Hepatocyte (in vitro differentiated cells): ENCODE measurements around the gene FXR1.

Source experiments
- EZH2 ChIP-seq: fragments of 200-600 bp; sonication (generic); IDR thresholded peaks from 2 replicates; pipeline ENCODE4 v1.6.1; 2016; ENCODE audit warnings: antibody characterized with exemption, mild to moderate bottlenecking, borderline replicate concordance
- TF ChIP-seq, protein P1 (sequence below): fragments of 200-600 bp; sonication (generic); IDR thresholded peaks from 2 replicates; pipeline ENCODE4 v1.5.1; 2016; ENCODE audit warnings: antibody characterized with exemption, mild to moderate bottlenecking; ENCODE audit not compliant: poor library complexity

- TF ChIP-seq, protein P1, sequence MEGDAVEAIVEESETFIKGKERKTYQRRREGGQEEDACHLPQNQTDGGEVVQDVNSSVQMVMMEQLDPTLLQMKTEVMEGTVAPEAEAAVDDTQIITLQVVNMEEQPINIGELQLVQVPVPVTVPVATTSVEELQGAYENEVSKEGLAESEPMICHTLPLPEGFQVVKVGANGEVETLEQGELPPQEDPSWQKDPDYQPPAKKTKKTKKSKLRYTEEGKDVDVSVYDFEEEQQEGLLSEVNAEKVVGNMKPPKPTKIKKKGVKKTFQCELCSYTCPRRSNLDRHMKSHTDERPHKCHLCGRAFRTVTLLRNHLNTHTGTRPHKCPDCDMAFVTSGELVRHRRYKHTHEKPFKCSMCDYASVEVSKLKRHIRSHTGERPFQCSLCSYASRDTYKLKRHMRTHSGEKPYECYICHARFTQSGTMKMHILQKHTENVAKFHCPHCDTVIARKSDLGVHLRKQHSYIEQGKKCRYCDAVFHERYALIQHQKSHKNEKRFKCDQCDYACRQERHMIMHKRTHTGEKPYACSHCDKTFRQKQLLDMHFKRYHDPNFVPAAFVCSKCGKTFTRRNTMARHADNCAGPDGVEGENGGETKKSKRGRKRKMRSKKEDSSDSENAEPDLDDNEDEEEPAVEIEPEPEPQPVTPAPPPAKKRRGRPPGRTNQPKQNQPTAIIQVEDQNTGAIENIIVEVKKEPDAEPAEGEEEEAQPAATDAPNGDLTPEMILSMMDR, result no peak
- TF ChIP-seq EZH2, result no peak
Measured at GRCh38 chr3:180959691-180960090, 47.2 kb downstream of the FXR1 start.
